Psoas muscle (tissue), 8 donors: ENCODE data around the gene SLC25A43. TPM values are rescaled to one million over a fixed set of nuclear protein-coding genes. Genes with fewer than 3 reads are reported as not detected.
"Not testable (repeated sequence)": the region's sequence is repeated elsewhere in the genome, so short reads cannot be mapped to it uniquely, and the experiment has no call there.

Source experiments
- ATAC-seq, 4 donors: fragments of 200-7000 bp; cut with Tn5 transposase; one replicate each; pipeline ENCODE4 v1.9.1; 2020; ENCODE audit warnings: moderate library complexity in 3 of 4, mild to moderate bottlenecking in 2 of 4
- DNase-seq, 2 donors: peaks; one replicate each; pipeline ENCODE4 v3.0.0-alpha.2; 2020
- H3K27ac ChIP-seq: fragments of 200-600 bp; one replicate; pipeline ENCODE4 v1.8.0; 2022
- H3K27me3 ChIP-seq, 3 donors: fragments of 200-600 bp in 1 of 3; one replicate each; pipeline versions ENCODE4 v1.6.1 to v1.8.0; 2013 to 2022; ENCODE audit warnings: low read length in 2 of 3, mild to moderate bottlenecking in 2 of 3, moderate library complexity in 1 of 3; ENCODE audit not compliant: insufficient read depth in 3 of 3
- H3K36me3 ChIP-seq, 2 donors: fragments of 200-600 bp in 1 of 2; one replicate each; pipeline versions ENCODE4 v1.6.1 to v1.8.0; 2013 to 2022; ENCODE audit warnings: low read depth in 1 of 2, mild to moderate bottlenecking in 1 of 2, moderate library complexity in 1 of 2; ENCODE audit not compliant: insufficient read depth in 1 of 2
- H3K4me1 ChIP-seq: fragments of 200-600 bp; one replicate; pipeline ENCODE4 v1.8.0; 2022
- H3K4me3 ChIP-seq: fragments of 200-600 bp; one replicate; pipeline ENCODE4 v1.8.0; 2022; ENCODE audit warnings: mild to moderate bottlenecking
- H3K9me3 ChIP-seq: fragments of 200-600 bp; one replicate; pipeline ENCODE4 v1.8.0; 2022
- CTCF ChIP-seq: fragments of 200-600 bp; IDR thresholded peaks from one replicate; pipeline ENCODE4 v1.8.0; 2022; ENCODE audit warnings: antibody characterized with exemption
- WGBS, 3 donors: extraction: QIAGEN DNeasy Blood & Tissue Kit; methylation state at CpG; one replicate each; pipeline versions ENCODE4 v1.1.6 to v1.1.7; 2013; 5-methylcytosine and 5-hydroxymethylcytosine counted together
- intact Hi-C, 2 donors: fragments of 100-400 bp; cut with DNase I; formaldehyde crosslinking; loops; one replicate each; pipeline versions ENCODE4 v1.11.0 to v1.14.2; 2022
- long read RNA-seq, 2 donors: library from polyadenylated mRNA; unstranded; transcript quantifications; one replicate each; pipeline ENCODE4 v2.0.0, GENCODE V29; 2021
- polyA plus RNA-seq, 3 donors: library from polyadenylated mRNA; stranded (reverse); fragments of 200-250 nt; gene quantifications; one replicate each; pipeline ENCODE4 v1.2.3, GENCODE V29; 2013
- total RNA-seq, 4 donors: library from RNA; stranded (reverse); fragmentation: NEBNext Ultra II Directional in 2 of 4; extraction: Animal tissue kit (Norgen Biotek cat#: 25700) in 2 of 4; gene quantifications; one replicate each; pipeline versions ENCODE4 v1.2.1 to v1.2.4, GENCODE V29; 2021 to 2023
- donor health status: healthy with polysubstance abuse.
- donor health status: DM: no; HTN: no; CAD: no; lungs with moderate emphysema.
- donor health status: Bipolar disorder and iron deficiency.
- donor health status: healthy.
- donor health status: DM: yes; HTN: yes; CAD: no.
- donor health status: DM: no; HTN: no; CAD: no.
- donor health status: DM: no; HTN: no; CAD: no.
- donor health status: DM: yes; HTN: yes; CAD: no.

Gene SLC25A43
- total RNA-seq = 1 to 10 TPM; 1.2 to 2.9 (median 2.4) TPM
- 1 to 10 TPM; 1.1 to 1.6 (median 1.4) TPM for polyA plus RNA-seq
- long read RNA-seq, donor 1, partial matches to known transcripts = 0 of 2 reads
- long read RNA-seq, donor 1, other reads (novel, unspliced or antisense) = 0 of 2 reads
- long read RNA-seq, donor 2 = 0 reads

GRCh38 chrX:119398974-119399771 lies at the start of gene SLC25A43:
Gene SLC25A43, plus strand, starts transcription at chrX:119399336. Its CDS starts 68 bp downstream, at chrX:119399404.
- peak; percentile 51 to 58 for DNase-seq

DNA sequence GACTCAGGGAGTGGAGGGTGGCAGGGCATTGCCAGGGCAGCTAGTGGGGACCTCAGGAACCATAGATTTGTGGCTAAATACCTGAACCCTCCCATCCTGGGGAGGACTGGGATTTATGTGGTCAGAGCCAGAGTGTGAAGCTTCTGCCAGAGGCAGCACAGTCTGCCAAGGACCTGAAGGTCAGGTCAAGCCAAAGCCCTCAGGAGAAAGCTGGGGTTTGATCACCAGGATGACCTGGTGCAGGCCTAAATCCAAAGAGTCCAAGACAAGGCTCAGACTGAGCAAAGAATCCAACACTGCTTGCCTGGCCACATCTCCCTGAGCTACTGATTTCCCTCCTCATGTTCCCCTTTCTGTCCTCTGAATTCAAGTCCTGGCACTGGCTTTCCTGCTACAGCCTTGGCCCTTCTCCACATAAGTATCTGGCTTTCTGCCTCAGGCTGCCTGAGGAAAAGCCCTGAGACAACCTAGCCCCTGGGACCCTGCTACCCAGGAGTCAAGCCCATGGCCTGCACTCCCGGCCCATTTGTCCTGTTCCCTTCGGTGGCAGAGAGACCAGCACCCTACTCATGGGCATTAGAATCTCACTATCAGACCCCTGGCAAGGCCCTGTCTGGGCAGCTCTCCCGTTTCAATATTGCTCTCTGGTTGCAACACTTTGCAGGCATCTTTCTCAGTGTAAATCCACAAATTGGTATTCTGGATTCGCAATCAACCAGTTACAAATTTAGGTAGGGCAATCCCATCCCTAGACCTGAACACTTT lies 39.3 kb upstream of the SLC25A43 start:
- ATAC-seq (no peak), DNase-seq (no peak)
- intact Hi-C loops = no loop called here
- Histone ChIP-seq H3K36me3 (no peaks in the 10 kb centered on the region), H3K4me1 (no peaks in the 10 kb centered on the region), H3K4me3 (no peak overlapping the region), H3K9me3 (no peaks in the 10 kb centered on the region), H3K27ac (no peak overlapping the region), H3K27me3 (no peaks in the 10 kb centered on the region)
- 46 to 72% (median 53%) methylated on average over 4 of the region's 4 CpGs for WGBS, 3 donors
- no peak for TF ChIP-seq CTCF

More at GRCh38 chrX:119398974-119399771, at the start of gene SLC25A43:
- peak; percentile 54 to 85 (median 66) for ATAC-seq
- no peaks in the 10 kb centered on the region for H3K9me3 ChIP-seq
- no peak for TF ChIP-seq CTCF
- peak within 1 kb of the TSS; percentile 64 for H3K4me3 ChIP-seq
- intact Hi-C loops = no loop called here
- H3K27ac ChIP-seq = peak within 1 kb of the TSS; percentile 50
- H3K36me3 ChIP-seq = no peaks in the 10 kb centered on the region
- no peaks in the 10 kb centered on the region for H3K4me1 ChIP-seq
- H3K27me3 ChIP-seq = peaks cover 0 to 23% (median 4%) of the 10 kb centered on the region in 3 donors
- 1 to 25% (median 8%) methylated on average over 3 to 71 of the region's 77 CpGs for WGBS, 3 donors

DNA sequence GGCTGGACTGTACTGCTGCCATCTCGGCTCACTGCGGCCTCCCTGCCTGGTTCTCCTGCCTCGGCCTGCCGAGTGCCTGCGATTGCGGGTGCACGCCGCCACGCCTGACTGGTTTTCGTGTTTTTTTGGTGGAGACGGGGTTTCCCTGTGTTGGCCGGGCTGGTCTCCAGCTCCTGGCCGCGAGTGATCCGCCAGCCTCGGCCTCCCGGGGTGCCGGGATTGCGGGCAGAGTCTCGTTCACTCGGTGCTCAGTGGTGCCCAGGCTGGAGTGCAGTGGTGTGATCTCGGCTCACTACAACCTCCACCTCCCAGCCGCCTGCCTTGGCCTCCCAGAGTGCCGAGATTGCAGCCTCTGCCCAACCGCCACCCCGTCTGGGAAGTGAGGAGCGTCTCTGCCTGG lies 37.7 kb upstream of the SLC25A43 start:
- H3K9me3 ChIP-seq, H3K4me3 ChIP-seq, H3K27ac ChIP-seq, ATAC-seq, DNase-seq, intact Hi-C loops, H3K27me3 ChIP-seq, H3K36me3 ChIP-seq, H3K4me1 ChIP-seq: not testable (repeated sequence)
- 89 to 95% methylated on average over 7 to 13 of the region's 27 CpGs; no CpG with 5 or more reads in 1 of the 3 donors for WGBS, 3 donors

DNA sequence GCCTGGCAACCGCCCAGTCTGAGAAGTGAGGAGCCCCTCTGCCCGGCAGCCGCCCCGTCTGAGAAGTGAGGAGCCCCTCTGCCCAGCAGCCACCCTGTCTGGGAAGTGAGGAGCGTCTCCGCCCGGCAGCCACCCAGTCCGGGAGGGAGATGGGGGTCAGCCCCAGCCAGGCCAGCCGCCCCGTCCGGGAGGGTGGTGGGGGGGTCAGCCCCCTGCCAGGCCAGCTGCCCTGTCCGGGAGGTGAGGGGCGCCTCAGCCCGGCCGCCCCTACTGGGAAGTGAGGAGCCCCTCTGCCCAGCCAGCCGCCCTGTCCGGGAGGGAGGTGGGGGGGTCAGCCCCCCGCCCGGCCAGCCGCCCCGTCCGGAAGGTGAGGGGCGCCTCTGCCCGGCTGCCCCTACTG lies 37.1 kb upstream of the SLC25A43 start:
- H3K9me3 ChIP-seq, H3K4me1 ChIP-seq, DNase-seq, H3K4me3 ChIP-seq, H3K27me3 ChIP-seq, H3K27ac ChIP-seq, ATAC-seq, intact Hi-C loops, H3K36me3 ChIP-seq: not testable (repeated sequence)
- 82 to 96% (median 89%) methylated on average over 11 to 23 of the region's 24 CpGs for WGBS, 3 donors

DNA sequence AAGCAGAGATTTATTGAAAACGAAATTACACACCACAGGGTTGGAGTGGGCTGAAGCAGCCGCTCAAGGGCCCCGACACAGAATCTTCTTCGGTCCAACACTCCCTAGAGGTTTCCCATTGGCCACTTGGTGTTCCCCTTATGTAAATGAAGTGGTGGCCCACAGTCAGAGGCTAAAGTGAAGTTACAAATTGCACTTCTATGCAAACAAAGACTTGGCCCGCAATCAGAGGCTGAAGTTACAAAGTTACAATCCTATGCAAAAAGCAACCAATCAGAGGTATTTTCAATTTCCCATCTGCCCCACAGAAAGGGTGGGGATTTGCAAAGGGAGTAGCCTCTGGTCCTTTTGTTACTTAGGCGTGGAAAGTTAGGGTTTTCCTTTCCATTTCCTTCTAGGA lies 35.7 kb upstream of the SLC25A43 start:
- 67 to 79% (median 76%) methylated on average over 5 to 6 of the region's 6 CpGs for WGBS, 3 donors
- no peak overlapping the region for H3K4me3 ChIP-seq

GRCh38 chrX:119371861-119372260 lies 27.3 kb upstream of the SLC25A43 start:
- DNase-seq, ATAC-seq, H3K27ac ChIP-seq, intact Hi-C loops, H3K27me3 ChIP-seq, H3K4me3 ChIP-seq, H3K36me3 ChIP-seq, H3K4me1 ChIP-seq, H3K9me3 ChIP-seq: not testable (repeated sequence)
- 62 to 86% (median 72%) methylated on average over 2 of the region's 2 CpGs for WGBS, 3 donors

More for the DNA sequence above, 35.7 kb upstream of the SLC25A43 start:
- no peaks in the 10 kb centered on the region for H3K36me3 ChIP-seq
- no peaks in the 10 kb centered on the region for H3K4me1 ChIP-seq
- no peaks in the 10 kb centered on the region for H3K9me3 ChIP-seq
- intact Hi-C loops = no loop called here
- no peak for DNase-seq
- TF ChIP-seq CTCF = no peak
- H3K27ac ChIP-seq = no peak overlapping the region
- H3K27me3 ChIP-seq = no peaks in the 10 kb centered on the region
- ATAC-seq = no peak
